SK-N-SH (cell line): ENCODE measurements around the gene BRSK1. TPM values are rescaled to one million over a fixed set of nuclear protein-coding genes. Genes with fewer than 3 reads are reported as not detected.

Experiments used
- CTCF ChIA-PET: fragments of 300-600, 350-600 bp; formaldehyde crosslinking; extraction: SDS; loops from one replicate; lab custom pipeline; 2021; lab: Yijun Ruan, JAX
- POLR2A ChIA-PET: fragments of 350-600 bp; sonication (Branson Sonifier 250); formaldehyde crosslinking; extraction: SDS; loops from one replicate; lab custom pipeline; 2020; ENCODE audit warnings: antibody characterized with exemption, inconsistent platforms; lab: Yijun Ruan, JAX
- DNase-seq: peaks from one replicate; pipeline ENCODE4 v3.0.0; 2012
- H2AFZ ChIP-seq: fragments of 200-600 bp; sonication (generic); 2 replicates; pipeline ENCODE4 v1.8.1; 2016; ENCODE audit warnings: antibody characterized with exemption, mild to moderate bottlenecking, low read depth
- H3F3A ChIP-seq: fragments of 200-600 bp; sonication (generic); replicated peaks from 2 replicates; pipeline ENCODE3; 2016; ENCODE audit warnings: antibody characterized with exemption, mild to moderate bottlenecking; ENCODE audit not compliant: insufficient read depth
- H3K27ac ChIP-seq, 2 experiments: fragments of 200-500 bp in 1 of 2; fragments of 200-600 bp in 1 of 2; sonication (Bioruptor generic) in 1 of 2; sonication (generic), shearing (Covaris generic) in 1 of 2; 2 replicates each; pipeline versions ENCODE4 v1.5.1 to v1.6.1; 2014 to 2016; ENCODE audit warnings: low read depth in 2 of 2, inconsistent platforms in 1 of 2, low read length in 1 of 2, mild to moderate bottlenecking in 1 of 2, mixed read lengths in 1 of 2
- H3K27me3 ChIP-seq: fragments of 200-600 bp; sonication (generic), shearing (Covaris generic); 2 replicates; pipeline ENCODE4 v1.6.1; 2016; ENCODE audit warnings: mixed run types; ENCODE audit not compliant: insufficient read depth
- H3K36me3 ChIP-seq, 2 experiments: fragments of 200-500 bp in 1 of 2; fragments of 200-600 bp in 1 of 2; sonication (Bioruptor generic) in 1 of 2; sonication (generic) in 1 of 2; replicated peaks in 1 of 2; 2 replicates each; pipeline versions ENCODE3 to v1.5.1; 2014 to 2016; ENCODE audit warnings: low read length in 1 of 2, mild to moderate bottlenecking in 1 of 2; ENCODE audit not compliant: insufficient read depth in 2 of 2, control insufficient read depth in 1 of 2
- H3K4me1 ChIP-seq, 2 experiments: fragments of 200-500 bp in 1 of 2; fragments of 200-600 bp in 1 of 2; sonication (Bioruptor generic) in 1 of 2; sonication (generic), shearing (Covaris generic) in 1 of 2; 2 replicates each; pipeline versions ENCODE4 v1.5.1 to v1.6.1; 2014 to 2016; ENCODE audit warnings: low read depth in 1 of 2, low read length in 1 of 2, mixed run types in 1 of 2; ENCODE audit not compliant: insufficient read depth in 2 of 2, control insufficient read depth in 1 of 2
- H3K4me2 ChIP-seq: fragments of 200-600 bp; sonication (generic), shearing (Covaris generic); 2 replicates; pipeline ENCODE4 v1.6.1; 2017; ENCODE audit warnings: mixed run types
- H3K4me3 ChIP-seq, 2 experiments: fragments of 200-500 bp in 1 of 2; fragments of 200-600 bp in 1 of 2; sonication (Bioruptor generic) in 1 of 2; sonication (generic), shearing (Covaris generic) in 1 of 2; 2 replicates each; pipeline versions ENCODE4 v1.5.1 to v1.8.1; 2014 to 2016; ENCODE audit warnings: low read depth in 2 of 2, inconsistent platforms in 1 of 2, low read length in 1 of 2, mild to moderate bottlenecking in 1 of 2, mixed read lengths in 1 of 2, moderate library complexity in 1 of 2
- H3K79me2 ChIP-seq: fragments of 200-600 bp; sonication (generic); 2 replicates; pipeline ENCODE4 v1.8.1; 2017; ENCODE audit warnings: mild to moderate bottlenecking; ENCODE audit not compliant: insufficient read depth
- H3K9ac ChIP-seq: fragments of 200-600 bp; sonication (generic); 2 replicates; pipeline ENCODE4 v1.6.1; 2017; ENCODE audit warnings: mixed run types
- H3K9me2 ChIP-seq: fragments of 200-600 bp; sonication (generic); 2 replicates; pipeline ENCODE4 v1.6.1; 2017; ENCODE audit warnings: mixed run types
- H3K9me3 ChIP-seq: fragments of 200-600 bp; sonication (generic); 2 replicates; pipeline ENCODE4 v1.6.1; 2017; ENCODE audit warnings: mixed run types, mild to moderate bottlenecking, moderate library complexity
- H4K20me1 ChIP-seq: fragments of 200-600 bp; sonication (generic); 2 replicates; pipeline ENCODE4 v1.6.1; 2017; ENCODE audit warnings: mild to moderate bottlenecking, mixed run types; ENCODE audit not compliant: insufficient read depth
- EP300 ChIP-seq, 2 experiments: IDR thresholded peaks; 2 replicates each; pipeline versions ENCODE4 v1.4.0 to v1.6.1; 2012; ENCODE audit warnings: borderline replicate concordance in 1 of 2, low read depth in 1 of 2, low read length in 1 of 2
- FOXJ3 ChIP-seq: sonication (generic); formaldehyde crosslinking; IDR thresholded peaks from 2 replicates; pipeline ENCODE4 v1.5.1; 2020; ENCODE audit warnings: mild to moderate bottlenecking, missing genetic modification reagents
- GABPA ChIP-seq: IDR thresholded peaks from 2 replicates; pipeline ENCODE4 v1.4.0; 2012; ENCODE audit warnings: low read depth, mild to moderate bottlenecking
- IRF3 ChIP-seq: fragments of 150-350 bp; IDR thresholded peaks from 2 replicates; pipeline ENCODE4 v1.6.1; 2016; ENCODE audit warnings: mild to moderate bottlenecking, low read depth, low read length
- NFIC ChIP-seq: IDR thresholded peaks from 2 replicates; pipeline ENCODE4 v1.4.0; 2012; ENCODE audit warnings: borderline replicate concordance
- PBX3 ChIP-seq: IDR thresholded peaks from 2 replicates; pipeline ENCODE4; 2012
- REST ChIP-seq: IDR thresholded peaks from 2 replicates; pipeline ENCODE4 v1.6.1; 2012; ENCODE audit warnings: mild to moderate bottlenecking, low read depth, low read length, moderate library complexity
- WGBS: methylation state at CpG from one replicate; pipeline ENCODE4 v1.1.6; 2017; ENCODE audit warnings: low lambda C conversion rate; 5-methylcytosine and 5-hydroxymethylcytosine counted together
- polyA plus RNA-seq, 3 experiments: library from polyadenylated mRNA; depleted of rRNA; stranded (reverse); fragments of >200 nt; gene quantifications; 2 replicates each; pipeline ENCODE4 v1.2.3, GENCODE V29; 2012

BRSK1 gene
- polyA plus RNA-seq, 1 of the 3 experiments (the other 2 are of a cell fraction) = 49.7 TPM

GRCh38 chr19:55242517-55242916, 41.3 kb upstream of the BRSK1 start (continued):
- no peak for TF ChIP-seq FOXJ3 (CRISPR knock-in tag)
- TF ChIP-seq, all 33 proteins: peak for 0

- Histone ChIP-seq H3K9ac (no peak overlapping the region), H3K36me3 (peaks cover 11 to 47% of the 10 kb centered on the region in 2 experiments), H3K9me2 (no peaks in the 10 kb centered on the region), H2AFZ (no peak overlapping the region), H3K79me2 (peaks cover 21% of the 10 kb centered on the region), H3K9me3 (no peaks in the 10 kb centered on the region), H3K27ac (no peak overlapping the region), H3K4me2 (no peak overlapping the region), H3K4me1 (peaks cover 0 to 22% of the 10 kb centered on the region in 2 experiments; a peak in 1 of 4 replicates), H3K27me3 (no peaks in the 10 kb centered on the region), H3K4me3 (no peak overlapping the region), H4K20me1 (peaks cover 28% of the 10 kb centered on the region), H3F3A (no peaks in the 10 kb centered on the region)
- DNase-seq = no peak
- no peak for TF ChIP-seq EP300 (IDR thresholded peaks at IDR 0.05; ENCODE audit: borderline replicate concordance in 1 of 2, low read depth in 1 of 2, low read length in 1 of 2)
- 89% methylated on average over 10 of the region's 12 CpGs for WGBS
- POLR2A ChIA-PET = no interaction called here
- CTCF ChIA-PET = interaction anchor here (0.7 to 1.8 kb wide), 2 partner anchors 9 to 11 kb away, joined by 3 to 6 read pairs; no protein-coding TSS in a partner anchor
These were observed 39.7 kb upstream of the BRSK1 start for GRCh38 chr19:55244004-55244680.

- DNase-seq = no peak
- 95% methylated on average over 14 of the region's 23 CpGs for WGBS
These were observed 38.4 kb upstream of the BRSK1 start for GRCh38 chr19:55245236-55245904.

More at GRCh38 chr19:55245236-55245904, 38.4 kb upstream of the BRSK1 start:
- no peak overlapping the region for H3K4me2 ChIP-seq
- H3K4me3 ChIP-seq = no peak overlapping the region
- H3K36me3 ChIP-seq = peaks cover 7 to 35% of the 10 kb centered on the region in 2 experiments
- H4K20me1 ChIP-seq = peaks cover 40% of the 10 kb centered on the region
- H2AFZ ChIP-seq = no peak overlapping the region
- H3K4me1 ChIP-seq = peaks cover 0 to 23% of the 10 kb centered on the region in 2 experiments; a peak in 1 of 4 replicates
- H3K27me3 ChIP-seq = no peaks in the 10 kb centered on the region
- no peaks in the 10 kb centered on the region for H3K9me3 ChIP-seq
- H3K9ac ChIP-seq = no peak overlapping the region
- no peak overlapping the region for H3K27ac ChIP-seq
- no peaks in the 10 kb centered on the region for H3F3A ChIP-seq
- TF ChIP-seq PBX3 (no peak), NFIC (no peak), REST (no peak), IRF3 (no peak), FOXJ3 (CRISPR knock-in tag) (no peak), GABPA (no peak)
- peaks cover 34% of the 10 kb centered on the region for H3K79me2 ChIP-seq
- ChIA-PET POLR2A (no interaction called here), CTCF (interaction anchor here (1.8 kb wide), 1 partner anchor 10 kb away, joined by 6 read pairs; no protein-coding TSS in a partner anchor)
- no peaks in the 10 kb centered on the region for H3K9me2 ChIP-seq
